NCI-H2227 (cell line): ENCODE results near the gene TMPO.
"Not testable (repeated sequence)": the region's sequence is repeated elsewhere in the genome, so short reads cannot be mapped to it uniquely, and the experiment has no call there.

Source experiments
- DNase-seq: peaks from one replicate; lab custom pipeline; 2025; ENCODE audit not compliant: unreplicated experiment; lab: John Stamatoyannopoulos, UW

The TMPO gene, protein sequence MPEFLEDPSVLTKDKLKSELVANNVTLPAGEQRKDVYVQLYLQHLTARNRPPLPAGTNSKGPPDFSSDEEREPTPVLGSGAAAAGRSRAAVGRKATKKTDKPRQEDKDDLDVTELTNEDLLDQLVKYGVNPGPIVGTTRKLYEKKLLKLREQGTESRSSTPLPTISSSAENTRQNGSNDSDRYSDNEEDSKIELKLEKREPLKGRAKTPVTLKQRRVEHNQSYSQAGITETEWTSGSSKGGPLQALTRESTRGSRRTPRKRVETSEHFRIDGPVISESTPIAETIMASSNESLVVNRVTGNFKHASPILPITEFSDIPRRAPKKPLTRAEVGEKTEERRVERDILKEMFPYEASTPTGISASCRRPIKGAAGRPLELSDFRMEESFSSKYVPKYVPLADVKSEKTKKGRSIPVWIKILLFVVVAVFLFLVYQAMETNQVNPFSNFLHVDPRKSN

DNA sequence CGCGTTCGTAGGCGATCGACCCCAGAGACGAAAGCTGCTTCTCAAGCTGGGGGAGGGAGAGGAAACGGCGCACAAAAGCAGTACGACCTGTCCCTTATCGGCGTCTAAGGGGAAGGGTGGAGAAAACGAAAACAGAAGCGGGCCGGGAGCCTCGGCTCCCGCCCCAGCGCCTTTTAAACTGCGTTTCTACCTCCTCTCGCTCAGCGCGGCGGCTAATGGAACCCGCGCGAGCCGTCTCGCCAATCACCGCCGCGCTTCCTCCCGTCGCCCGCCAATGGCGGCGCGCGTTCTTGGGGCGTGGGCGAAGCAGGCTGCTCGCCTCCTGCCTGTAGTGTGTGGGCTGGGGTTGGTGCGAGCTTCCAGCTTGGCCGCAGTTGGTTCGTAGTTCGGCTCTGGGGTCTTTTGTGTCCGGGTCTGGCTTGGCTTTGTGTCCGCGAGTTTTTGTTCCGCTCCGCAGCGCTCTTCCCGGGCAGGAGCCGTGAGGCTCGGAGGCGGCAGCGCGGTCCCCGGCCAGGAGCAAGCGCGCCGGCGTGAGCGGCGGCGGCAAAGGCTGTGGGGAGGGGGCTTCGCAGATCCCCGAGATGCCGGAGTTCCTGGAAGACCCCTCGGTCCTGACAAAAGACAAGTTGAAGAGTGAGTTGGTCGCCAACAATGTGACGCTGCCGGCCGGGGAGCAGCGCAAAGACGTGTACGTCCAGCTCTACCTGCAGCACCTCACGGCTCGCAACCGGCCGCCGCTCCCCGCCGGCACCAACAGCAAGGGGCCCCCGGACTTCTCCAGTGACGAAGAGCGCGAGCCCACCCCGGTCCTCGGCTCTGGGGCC is at the start of gene TMPO:
Gene TMPO (plus strand): TSS at position 304 of the 824 bp plus-strand sequence. CDS start 278 bp downstream, at position 582.
- DNase-seq = peak; percentile 97

DNA sequence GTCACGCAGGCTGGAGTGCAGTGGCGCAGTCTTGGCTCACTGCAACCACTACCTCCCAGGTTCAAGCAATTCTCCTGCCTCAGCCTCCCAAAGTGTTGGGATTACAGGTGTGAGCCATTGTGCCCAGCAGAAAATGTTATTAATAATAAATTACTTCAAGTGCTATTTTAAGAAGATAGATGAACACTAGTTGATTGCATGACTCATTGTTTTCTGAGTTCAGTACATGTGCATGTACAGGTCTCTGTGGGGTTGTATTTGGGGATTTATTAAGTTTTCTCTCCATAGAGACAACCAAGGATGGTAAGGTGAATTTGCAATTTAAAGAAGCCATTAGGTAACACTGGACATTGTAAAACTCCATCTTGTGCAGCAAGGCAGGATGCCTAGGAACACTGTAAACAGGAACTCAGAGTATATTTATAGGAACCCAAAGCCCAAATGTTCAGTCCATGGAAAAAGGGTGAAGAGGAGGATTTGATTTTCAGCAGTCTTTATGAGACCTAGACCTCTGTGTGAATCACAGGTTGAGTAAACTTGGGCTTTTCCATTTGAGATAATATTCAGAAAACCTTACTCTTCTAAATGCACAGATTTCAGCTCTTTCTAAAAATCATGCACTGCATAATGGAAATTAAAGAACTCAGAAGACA is 49.3 kb upstream of the TMPO start:
- no peak for DNase-seq

DNA sequence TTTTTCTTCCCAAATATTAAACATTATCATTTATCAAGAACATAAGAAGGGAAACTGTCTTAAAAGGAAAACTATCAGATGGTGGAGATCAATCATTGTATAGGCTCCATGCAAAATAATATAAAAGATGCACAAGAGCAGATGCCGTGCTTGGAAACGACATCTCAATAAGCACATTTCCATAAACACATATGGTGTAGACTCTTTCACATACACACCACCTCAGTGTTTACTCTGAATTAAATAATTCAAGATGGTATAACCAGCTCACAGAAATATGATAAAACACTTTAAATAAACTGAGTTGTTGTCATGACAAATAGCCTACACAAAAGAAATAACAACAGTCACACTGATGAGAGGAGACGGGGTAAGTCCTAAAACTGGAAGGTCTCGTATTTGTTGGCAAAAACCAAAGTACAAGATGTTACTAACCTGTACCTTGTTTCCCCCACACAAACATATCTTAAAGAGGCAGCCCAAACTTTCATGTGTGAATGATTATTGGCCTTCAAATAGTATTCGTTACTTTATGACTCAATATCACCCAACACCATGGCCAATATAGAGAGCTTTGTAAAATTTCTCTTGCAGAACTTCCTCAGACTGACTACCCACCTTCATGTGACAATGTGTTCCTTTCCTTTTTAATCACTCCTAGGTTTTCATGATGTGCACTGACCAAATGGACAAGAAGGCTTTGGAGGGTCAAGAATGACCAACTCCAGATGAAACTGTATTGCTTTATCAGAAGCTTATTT is 48.6 kb upstream of the TMPO start:
- DNase-seq = no peak

DNA sequence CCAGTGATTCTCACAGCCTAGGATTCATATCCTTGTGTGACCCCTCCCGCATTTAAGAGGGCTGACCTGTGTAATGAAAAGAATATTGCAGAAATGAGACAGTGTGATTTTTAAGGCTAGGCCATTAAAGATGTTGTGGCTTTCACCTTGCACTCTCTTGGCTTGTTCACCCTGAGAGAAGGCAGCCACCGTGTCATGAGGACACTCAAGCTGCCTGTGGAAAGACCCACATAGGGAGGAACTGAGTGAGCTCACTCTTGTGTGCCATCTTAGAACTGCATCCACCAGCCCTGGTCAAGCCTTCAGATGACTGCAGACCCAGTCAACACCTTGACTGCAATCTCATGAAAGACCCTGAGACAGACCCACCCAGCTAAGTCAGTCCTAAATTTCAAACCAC is 46.3 kb upstream of the TMPO start:
- DNase-seq = no peak

DNA sequence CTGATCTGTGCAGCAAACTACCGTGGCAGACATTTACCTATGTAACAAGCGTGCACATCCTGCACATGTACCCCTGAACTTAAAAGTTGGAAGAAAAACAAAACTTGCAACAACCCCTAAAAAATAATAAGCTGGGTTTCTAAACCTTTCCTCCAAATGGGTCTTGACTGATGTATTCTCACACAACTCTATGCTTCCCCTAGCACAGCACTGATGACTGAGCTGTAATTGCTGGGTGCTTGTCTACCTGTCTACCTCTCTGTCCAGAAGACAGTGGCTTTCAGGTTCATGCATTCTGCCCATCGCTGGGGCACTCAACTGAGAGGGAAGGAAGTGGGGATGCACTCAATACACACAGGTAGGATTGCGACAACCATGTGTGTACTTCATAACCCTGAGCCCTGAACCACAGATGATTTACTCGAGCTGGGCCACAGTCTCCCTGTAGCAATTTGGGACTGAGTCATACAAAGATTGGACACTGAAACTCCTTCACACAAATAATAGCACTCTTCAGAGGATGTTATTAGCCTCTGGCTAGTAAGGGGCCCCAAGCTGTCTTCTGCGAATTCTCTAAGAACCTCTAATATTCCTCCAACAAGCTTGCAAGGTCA is 44.8 kb upstream of the TMPO start:
- no peak for DNase-seq

DNA sequence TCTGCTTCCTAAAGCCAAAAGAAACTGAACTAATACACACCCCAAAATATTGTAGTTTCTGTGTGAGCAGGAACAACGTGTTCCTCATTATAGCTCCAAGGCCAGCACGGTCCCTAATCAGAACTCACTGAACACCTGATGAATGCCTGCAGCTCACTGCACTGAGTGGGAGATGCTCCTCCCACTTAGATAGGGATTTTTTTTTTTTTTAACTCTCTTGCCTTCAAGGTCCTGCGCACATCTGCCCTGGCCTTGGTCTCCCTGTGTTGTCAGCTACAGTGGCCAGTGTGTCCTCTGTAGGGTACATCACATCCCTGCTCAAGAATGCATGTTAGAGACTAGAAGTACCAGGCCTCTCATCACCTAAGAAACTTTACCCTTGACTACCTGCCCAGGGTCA is 44.3 kb upstream of the TMPO start:
- no peak for DNase-seq

DNA sequence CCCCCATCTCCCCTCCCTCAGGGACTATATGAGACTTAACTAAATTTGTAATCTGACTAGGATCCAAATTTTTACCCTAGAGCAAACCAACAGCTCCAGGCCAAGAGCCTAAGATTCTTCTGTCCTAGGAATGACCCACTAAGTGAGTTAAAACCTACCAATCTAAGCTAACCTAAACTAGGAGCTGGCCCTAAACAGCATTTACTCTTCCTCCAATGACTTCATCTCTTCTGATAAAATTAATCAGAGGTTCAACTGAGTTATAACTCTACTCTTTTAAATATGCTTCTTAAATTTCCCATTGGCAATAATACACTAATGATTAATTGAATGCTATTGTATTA is 39.9 kb upstream of the TMPO start:
- DNase-seq = no peak

DNA sequence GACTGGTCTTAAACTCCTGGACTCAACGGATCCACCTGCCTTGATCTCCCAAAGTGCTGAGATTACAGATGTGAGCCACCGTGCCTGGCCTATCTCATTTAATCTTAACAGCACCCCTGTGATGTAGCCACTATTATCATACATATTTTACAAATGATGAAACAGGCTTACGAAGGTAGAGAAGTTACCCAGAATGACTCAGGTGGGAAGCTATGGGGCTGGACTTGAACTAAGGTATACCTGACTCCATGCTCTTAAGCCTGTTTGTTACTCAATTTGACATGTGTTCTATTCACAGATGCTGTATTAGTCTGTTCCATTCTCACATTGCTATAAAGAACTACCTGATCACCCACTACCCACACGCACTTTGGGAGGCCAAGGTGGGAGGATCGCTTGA is 36.8 kb upstream of the TMPO start:
- no peak for DNase-seq

DNA sequence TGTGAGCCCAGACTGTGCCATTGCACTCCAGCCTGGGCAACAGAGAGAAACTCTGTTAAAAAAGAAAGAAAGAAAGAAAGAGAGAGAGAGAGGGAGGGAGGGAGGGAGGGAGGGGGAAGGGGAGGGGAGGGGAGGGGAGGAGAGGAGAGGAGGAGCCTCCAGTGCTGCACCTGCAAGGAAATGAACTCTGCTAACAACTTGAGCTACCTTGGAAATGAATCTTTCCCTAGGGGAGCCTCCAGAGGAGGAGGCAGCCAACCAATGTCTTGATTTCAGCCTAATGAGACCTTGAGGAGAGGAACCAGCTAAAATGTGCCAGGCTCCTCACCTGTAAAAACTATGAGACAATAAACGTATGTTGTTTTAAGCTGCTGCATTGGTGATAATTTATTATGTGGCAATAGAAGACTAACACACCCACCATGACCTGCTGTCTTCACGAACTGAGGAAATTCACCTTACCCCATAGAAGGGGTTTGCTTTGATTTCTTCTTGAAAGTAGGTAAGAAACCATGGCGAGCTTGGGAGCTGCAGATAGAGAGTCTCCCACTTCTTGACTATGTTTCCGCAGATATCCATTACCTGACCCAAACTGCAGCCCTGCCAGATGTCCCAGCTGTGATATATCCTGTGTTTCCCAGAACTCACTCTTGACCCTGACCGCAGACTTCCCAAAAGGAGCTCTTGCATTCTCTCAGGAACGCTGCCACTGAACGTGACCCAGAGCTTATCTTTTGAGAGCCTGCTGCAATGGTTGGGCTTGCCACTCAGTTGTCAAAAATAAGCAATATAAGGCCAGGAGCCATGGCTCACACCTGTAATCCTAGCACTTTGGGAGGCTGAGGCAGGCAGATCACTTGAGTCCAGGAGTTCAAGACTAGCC is 31.5 kb upstream of the TMPO start:
- DNase-seq = no peak

DNA sequence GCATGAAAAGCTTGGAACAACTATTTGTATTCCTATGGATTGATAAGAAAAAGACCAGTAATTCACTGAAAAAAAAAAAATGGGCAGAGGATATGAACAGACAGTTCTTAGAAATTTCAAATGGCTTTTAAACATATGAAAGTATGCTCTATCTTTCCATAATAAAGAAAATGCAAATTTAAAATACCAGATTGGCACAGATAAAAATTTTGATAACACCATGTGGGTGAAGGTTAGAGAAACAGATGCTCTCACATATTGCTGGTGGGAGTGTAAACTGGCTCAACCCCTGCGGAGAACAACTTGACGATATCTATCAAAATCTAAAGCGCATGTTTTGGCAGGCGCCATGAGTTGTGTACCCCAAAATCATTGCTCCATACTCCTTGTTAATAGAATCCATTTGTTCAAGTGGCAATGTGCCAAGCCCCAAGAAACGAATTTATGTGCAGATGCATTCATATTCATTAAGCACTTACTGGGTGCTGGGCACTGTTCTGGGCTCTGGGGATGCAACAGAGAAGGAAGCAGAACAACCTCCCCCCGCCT is 29.5 kb upstream of the TMPO start:
- DNase-seq = no peak

DNA sequence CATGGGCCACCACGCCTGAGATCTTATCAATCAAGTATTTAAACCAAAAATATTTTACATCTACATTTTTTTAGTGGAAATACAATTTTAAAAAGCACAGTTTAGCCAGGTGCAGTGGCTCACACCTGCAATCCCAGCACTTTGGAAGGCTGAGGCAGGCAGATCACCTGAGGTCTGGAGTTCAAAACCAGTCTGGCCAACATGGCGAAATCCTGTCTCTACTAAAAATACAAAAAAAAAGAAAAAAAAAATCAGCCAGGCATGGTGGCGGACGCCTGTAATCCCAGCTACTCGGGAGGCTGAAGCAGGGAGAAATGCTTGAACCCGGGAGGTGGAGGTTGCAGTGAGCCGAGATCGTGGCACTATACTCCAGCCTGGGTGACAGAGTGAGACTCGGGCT is 27.0 kb upstream of the TMPO start:
- not testable (repeated sequence) for DNase-seq

DNA sequence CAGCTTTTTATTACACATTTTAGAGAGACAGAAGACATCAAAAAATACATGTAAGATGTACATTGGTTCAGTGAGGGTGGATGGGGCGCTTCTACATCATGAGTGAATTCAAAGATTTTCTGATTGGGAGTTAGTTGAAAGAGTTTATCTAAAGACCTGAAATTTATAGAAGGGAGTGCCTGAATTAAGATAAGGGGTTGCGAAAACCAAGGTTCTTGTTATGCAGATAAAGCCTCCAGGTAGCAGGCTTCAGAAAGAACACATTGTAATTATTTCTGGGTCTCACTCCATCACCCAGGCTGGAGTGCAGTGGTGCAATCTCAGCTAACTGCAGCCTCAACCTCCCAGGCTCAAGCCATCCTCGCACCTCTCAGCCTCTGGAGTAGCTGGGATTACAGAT is 26.2 kb upstream of the TMPO start:
- DNase-seq = no peak

DNA sequence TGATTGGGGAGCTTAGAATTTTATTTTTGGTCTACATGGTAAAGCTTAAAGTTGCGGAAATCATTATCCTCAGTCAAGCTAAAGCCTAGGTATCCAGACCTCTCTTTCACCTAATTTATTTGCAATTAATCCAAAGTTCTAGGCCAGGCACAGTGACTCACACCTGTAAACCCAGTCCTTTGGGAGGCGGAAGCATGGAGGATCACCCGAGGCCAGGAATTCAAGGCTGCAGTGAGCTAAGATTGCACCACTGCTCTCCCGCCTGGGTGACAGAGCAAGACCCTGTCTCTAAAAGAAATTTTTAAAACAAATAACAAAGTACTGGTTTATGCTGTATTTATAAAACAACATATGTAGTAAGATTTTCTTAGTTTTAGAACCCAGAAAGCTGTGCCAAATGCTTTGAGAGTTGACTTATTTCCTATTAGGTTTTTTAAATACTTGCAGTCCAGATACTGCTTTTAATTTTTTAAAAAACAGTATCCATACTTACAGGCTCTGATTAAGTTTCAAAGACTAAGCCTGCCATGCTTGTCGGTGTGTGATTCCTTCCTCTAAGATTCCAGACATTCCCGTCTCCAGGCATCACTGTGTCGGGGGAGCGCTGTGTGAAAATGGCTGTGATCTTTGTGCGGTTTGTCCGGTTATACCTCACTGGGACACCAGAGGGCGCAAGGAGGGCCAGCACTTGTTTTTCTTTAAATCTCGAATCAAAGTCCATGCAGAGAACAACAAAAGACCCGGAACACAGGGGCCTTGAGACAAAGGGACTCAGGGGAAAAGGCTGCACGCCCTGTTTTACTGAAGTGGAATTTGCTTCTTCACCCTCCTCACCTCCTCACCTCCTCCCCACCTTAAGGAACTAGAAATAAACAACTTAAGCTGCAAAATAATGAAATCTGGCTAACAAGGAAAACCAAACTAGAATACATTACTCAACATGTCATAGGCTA is 24.6 kb upstream of the TMPO start:
- DNase-seq = peak; percentile 89

DNA sequence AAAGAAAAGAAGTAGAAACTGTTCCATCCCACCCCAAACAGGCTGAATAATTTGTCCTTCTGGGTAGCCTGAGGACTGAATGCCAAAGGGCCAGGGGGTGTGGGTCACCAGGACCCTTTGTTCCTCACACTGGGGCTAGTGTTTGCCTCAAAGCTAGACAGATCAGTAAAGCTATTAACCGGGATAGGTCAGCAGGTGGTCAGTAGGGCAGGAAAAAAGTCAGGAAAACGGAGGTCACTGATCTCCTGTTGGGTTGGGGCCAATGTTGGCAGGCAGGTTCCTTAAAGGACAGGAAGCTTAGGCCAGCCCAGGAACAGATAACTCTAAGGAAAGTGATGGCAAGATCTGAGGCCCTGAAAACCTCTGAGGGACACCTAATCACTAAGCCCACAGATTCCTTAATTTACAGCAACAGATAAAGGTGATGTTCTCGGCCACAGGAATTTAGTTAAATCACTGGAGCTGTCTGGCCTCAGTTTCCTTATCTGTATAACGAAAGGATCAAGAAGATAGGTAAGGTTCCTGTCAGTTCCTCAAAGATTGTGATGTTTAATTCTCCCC is 22.7 kb upstream of the TMPO start:
- no peak for DNase-seq

DNA sequence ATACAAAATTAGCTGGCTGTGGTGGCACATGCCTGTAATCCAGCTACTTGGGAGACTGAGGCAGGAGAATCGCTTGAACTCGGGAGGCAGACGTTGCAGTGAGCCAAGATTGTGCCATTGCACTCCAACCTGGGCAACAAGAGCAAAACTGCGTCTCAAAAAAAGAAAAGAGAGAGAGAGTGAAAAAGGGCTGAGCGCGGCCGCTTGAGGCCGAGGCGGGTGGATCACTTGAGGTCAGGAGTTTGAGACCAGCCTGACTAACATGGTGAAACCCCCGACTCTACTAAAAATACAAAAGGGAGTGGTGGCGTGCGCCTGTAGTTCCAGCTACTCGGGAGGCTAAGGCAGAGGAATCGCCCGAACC is 14.1 kb upstream of the TMPO start:
- not testable (repeated sequence) for DNase-seq

DNA sequence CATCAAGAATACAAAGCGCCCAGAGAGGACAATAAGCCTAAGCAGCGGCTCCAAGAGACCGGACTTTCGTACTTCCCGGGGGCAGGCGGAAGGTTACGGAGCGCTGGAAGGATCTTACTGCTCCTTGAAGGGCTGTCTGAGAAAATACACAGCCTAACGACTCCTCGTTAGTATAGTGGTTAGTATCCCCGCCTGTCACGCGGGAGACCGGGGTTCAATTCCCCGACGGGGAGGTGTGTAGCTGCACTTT is 12.1 kb upstream of the TMPO start:
- DNase-seq = peak; percentile 95

DNA sequence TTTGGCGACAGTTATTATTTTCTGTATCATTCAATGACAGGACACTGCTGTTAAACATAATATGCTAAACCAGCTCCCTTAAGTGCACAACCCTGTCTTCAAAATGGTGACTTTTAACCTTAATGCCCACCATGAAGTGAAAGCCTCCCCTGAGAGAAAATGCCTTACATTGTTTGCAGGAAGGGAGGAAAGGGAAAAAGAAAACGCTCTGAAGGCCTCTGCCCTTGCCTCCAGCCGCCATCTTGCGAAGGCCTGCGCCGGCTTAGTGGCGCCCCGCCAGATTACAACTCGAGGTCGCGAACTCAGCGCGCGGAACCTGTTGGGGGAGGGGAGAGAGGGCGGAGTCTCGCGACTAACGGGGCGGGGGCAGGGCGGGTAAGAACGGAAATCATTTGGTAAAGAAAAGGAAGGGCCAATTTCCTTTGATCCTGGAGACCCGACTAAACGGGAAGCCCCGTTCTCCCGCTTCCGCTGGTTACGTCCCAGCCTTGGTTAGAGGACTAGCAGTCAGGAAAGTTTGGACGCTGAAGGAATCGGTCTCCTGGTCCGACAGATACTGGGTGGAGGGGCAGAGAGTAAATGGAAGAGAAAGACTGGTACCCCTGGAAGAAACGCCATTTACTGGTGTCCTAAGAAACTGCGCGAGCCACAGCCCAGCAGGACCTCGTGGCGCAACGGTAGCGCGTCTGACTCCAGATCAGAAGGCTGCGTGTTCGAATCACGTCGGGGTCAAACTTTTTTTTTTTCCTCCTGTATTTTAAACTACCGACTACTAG is 11.6 kb upstream of the TMPO start:
- DNase-seq = peak; percentile 95

DNA sequence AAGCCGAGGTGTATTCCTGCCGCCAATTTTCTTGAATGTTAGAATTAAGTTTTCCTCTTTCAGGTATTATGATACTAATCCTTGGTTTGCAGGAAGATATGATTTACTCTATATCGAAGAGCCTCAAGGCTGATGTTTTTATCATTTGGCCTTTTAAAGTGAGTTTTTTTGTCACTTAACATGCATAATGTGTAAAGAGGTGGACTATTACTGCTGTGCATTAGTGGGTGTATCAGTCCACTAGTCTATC is 11.1 kb upstream of the TMPO start:
- DNase-seq = no peak
